Gastroesophageal sphincter (tissue), 3 donors: Measurements from ENCODE around the gene FNDC3B.

Source experiments
- CTCF ChIP-seq, 4 experiments: fragments of 200-600 bp in 2 of 4; fragments of 450-650 bp in 2 of 4; sonication (generic) in 1 of 4; IDR thresholded peaks; one replicate each; pipeline ENCODE4 v1.5.1; 2017 to 2019; ENCODE audit warnings: antibody characterized with exemption in 4 of 4, mild to moderate bottlenecking in 2 of 4, moderate library complexity in 2 of 4
- EP300 ChIP-seq: sonication (generic); formaldehyde crosslinking; IDR thresholded peaks from one replicate; pipeline ENCODE4 v1.6.1; 2017; ENCODE audit warnings: antibody characterized with exemption, mild to moderate bottlenecking
- POLR2A ChIP-seq, 2 donors: fragments of 450-650 bp; IDR thresholded peaks; one replicate each; pipeline ENCODE4 v1.6.1; 2017; ENCODE audit warnings: antibody characterized with exemption in 2 of 2, mild to moderate bottlenecking in 2 of 2, moderate library complexity in 1 of 2

- TF ChIP-seq CTCF (IDR thresholded peaks at IDR 0.05), result no peak
- no peak for TF ChIP-seq POLR2A (IDR thresholded peaks at IDR 0.05)
- TF ChIP-seq EP300, result no peak
These were observed 198.8 kb downstream of the FNDC3B start for GRCh38 chr3:172238188-172238587.
